GM19240 (cell line): ENCODE measurements around the gene INPP5A.
"Not testable (repeated sequence)": the region's sequence is repeated elsewhere in the genome, so short reads cannot be mapped to it uniquely, and the experiment has no call there.

Experiments
- DNase-seq: peaks from one replicate; pipeline ENCODE4 v3.0.0; 2011; ENCODE audit warnings: low spot score; ENCODE audit not compliant: insufficient read length

Gene INPP5A

DNA sequence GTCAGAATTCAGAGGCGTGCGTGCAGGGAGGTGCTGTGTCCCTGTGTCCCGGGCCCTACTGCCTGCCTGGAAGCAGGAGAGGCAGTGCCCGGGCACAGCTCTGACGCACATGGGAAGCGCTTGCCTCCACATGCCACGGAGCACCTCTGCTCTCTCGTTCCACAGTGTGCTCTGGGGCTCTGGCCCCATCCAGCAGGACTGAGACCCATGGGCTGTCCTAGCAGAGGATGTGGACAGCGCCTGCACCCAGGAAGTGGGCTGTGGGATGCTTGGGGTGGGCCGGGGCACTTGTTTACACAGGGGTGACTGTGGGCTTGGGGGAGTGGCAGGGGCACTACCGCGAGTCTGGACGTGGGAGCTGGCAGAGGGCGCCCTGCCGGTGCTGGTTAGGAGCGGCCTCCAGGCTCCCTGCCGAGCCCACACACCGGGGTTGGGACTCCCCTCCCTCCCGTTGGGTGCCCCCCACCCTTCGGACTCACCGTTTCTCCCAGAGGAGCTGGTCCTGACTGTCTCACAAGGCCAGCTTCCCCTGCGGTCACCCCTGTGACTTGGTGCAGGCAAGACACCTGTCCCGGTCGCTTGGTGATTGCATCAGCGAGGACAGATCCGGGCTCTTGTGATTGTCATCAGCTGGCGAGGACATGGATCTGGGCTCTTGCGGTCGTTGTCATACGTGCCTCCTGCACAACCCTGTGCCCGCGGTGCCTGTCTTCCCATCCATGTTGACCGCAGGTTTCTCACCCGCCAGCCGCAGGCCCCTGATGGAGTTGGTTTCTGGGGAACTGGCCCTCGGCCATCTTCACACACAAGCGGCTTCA lies 165.2 kb downstream of the INPP5A start:
- DNase-seq = no peak

DNA sequence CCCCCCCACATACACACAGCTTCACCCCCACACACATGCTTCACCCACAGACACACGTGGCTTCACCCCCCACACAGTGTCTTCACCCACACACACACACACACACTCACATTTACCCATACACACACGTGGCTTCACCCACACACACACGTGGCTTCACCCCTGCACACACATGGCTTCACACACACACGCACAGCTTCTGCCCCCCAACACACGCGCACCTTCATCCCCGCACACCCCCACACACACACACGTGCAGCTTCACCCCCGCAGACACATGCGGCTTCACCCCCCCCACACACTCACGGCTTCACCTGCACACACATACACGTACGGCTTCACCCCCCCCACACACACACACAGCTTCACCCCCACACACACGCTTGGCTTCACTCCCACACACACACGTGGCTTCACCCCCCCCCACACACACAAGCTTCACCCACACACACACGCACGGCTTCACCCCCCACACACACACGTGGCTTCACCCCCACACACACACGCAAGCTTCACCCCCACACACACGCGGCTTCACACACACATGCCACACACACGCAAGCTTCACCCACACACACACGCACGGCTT lies 165.9 kb downstream of the INPP5A start:
- DNase-seq = no peak

DNA sequence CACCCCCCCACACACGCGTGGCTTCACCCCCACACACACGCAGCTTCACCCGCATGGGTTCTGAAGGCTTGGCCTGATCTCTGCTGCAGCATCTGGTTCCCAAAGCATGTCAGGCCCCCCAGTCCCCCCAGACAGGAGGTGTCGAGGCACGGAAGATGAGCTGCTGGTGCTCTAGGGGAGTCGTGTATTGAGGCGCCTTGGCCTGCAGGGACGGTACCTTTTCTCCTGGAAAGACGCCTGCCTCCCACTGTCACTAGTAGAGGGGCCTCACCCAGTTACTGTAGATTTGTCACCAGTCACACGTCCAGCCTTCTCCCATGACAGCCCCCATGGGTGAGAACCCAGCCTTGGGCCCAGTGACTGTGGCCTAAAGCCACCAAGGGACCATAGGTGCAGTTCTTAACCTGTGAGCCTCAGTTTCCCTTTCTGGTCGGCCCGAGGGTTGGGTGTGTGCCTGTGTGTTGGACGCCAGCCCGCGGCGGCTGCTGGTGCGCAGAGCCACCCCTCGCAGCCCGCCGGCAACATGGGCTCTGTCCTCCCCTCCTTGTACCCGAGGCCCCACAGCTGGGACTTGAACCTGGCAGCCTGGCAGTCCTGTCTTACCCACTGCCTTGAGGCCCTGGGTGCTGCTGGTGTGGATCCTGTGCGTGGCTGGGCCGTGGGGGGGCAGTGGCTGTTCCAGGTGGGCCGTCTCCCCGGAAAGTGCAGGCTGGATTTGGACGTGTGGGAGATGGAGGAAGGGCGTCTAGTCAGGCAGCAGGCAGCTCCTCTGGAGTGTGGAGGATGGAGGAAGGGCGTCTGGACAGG lies 166.6 kb downstream of the INPP5A start:
- no peak for DNase-seq

DNA sequence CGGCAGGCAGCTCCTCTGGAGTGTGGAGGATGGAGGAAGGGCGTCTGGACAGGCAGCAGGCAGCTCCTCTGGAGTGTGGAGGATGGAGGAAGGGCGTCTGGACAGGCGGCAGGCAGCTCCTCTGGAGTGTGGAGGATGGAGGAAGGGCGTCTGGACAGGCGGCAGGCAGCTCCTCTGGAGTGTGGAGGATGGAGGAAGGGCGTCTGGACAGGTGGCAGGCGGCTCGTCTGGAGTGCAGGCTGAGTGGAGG lies 167.2 kb downstream of the INPP5A start:
- not testable (repeated sequence) for DNase-seq

DNA sequence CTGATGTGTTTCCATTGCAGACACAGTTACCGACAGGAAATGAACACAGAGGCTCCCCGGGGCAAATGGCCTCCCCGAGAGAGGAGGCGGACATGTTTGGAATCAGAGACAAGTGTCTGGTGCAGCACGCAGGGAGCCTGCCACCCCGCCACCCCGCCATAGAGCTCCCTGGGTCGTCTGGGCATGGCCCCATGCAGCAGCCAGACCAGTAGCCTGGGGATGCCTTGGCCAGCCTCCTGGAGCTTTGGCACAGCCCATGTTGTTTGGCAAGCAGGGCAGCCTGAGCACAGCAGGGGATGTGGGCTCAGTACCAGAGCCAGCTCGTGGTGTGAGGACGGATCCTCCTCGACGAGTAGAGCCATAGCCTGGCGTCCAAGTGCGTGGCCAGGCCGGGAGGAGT lies 167.6 kb downstream of the INPP5A start:
- DNase-seq = no peak

DNA sequence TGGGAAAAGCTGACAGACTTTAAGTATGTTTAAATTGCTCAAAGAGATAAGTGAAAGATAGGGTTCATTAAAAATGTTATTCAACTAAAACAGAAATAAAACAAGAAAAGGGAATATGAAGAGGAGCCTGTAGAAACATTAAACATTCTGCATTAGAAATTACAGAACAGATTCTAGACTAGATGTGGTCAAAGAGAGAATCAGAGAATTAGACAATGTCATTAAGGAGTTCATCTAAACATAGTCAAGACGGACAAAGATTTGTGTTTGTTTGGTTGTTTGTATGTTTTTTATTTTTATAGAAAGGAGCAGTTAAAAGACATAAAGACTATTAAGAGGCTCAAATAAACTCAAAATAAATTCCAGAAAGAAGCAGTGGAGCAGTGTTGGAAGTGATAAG lies 168.4 kb downstream of the INPP5A start:
- DNase-seq = no peak

DNA sequence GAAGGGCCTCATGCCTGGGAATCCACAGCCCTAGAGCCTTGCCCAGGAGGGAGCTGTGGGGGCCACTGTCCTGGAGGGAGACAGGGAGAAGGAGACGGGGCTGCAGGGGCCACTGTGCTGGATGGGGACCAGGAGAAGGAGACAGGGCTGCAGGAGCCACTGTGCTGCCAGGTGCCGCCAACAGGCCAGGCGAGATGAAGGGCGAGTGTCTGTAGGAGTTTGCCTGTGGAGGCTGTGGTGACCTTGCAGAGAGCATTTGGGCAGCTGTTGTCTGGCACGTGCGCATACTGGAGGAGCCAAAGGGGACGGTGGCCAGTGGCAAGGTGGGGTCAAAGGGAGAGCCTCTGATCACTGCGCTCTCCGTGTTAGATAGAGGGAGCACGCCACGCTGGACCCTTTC lies 169.1 kb downstream of the INPP5A start:
- no peak for DNase-seq

DNA sequence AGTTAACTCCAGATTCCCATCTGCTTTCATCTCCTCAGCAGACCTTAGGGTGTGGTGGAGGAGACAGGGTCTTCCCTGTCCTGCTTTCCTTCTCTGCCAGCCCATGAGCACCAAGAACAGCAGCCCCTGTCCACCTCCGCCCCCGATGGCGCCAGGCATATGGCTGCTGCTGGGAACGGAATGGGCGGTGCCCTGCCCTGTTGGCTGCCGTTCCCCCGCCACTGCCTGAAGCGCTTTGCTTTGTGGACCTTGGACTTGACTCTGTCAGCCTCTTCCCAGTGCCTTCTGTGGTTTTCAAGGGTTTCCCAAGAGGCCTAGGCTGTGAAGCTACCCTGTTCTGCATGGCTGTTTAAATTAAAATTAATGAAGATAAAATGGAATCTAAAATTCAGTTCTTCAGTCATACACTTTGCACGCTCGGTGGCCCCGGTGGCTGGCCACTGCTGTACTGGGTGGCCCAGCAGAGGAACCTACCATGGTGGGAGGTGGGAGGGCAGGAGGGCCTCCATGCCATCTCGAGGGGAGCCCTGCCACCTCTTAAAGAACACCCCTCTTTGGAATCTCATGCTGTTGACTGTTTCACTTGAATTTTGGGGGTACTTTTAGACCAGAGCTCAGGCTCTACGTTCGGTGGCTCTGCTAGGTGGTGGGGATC lies 169.7 kb downstream of the INPP5A start:
- DNase-seq = no peak

DNA sequence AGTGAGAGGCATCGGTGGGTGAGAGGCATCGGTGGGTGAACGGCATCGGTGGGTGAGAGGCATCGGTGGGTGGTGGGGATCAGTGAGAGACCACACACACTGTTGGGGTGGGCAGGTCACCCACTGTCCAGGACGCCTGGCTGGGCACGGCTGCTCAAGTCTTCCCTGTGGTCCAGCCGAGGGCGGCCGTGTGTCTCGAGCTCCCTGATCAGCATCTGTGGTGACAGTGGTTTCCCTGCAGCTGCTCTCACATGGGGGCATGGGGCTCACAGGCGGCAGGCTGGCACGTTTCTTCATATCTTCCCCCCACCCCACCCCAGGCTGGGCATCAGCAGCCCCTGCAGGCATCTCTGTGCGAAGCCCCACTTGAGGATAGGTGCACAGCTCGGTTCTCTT lies 170.2 kb downstream of the INPP5A start:
- DNase-seq = no peak

DNA sequence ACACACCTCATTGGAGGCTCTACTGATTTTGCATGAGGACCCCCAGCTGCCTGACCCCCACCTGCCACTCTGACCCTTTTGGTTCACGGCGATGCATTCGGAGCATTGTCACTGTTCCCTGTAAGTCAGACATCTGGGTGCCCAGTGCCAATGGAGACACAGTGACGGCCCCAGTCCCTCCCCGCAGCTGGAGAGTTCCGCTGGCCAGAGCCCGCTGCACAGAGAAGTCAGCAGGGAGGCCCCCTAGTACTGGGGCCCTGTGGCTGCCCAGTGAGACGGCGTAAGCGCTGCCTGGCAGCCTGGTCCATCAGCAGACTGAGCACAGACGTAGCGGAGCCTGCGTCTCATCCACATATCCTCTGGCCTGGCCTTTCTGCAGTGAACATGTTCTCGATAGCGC lies 170.9 kb downstream of the INPP5A start:
- DNase-seq = no peak

DNA sequence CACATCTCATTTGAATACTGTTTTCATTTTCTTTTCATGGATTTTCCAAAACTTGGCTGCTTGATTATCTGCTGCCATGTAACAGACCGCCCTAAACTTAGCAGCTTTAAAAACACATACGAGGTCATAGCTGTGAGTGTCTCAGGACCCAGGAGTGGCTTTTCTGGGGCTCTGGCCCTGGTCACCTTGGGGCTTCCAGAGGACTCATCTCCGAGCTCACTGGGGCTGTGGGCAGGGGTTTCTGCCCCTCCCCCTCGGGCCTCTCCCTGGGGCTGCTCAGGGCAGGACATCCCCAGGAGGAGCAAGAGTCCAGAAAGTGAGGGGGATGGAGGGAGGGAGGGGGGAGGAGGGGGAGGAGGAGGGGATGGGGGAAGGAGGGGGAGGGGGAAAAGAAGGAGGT lies 171.3 kb downstream of the INPP5A start:
- DNase-seq = no peak

DNA sequence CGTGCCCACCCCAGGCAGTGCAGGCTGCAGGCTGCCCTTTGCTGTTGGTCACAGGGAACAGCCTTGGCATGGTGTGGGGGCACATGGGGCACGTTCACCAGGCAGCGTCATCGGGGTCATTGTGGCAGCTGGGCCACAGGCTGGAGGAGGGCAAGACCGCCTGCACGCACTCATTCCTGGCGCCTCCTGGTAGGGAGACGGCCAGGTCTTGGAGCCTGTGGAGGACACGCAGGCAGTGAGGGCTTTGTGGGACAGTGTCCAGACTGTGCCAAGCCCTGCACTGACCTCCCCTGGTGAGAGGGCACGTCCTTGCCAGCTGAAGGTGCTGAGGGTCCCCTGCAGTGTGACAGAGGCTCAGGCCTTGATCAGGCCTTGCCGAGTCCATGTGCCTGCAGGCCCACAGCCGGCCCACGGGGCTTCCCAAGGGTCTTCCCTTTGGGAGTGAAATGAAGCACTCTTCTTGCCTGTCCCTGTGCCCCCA lies 171.9 kb downstream of the INPP5A start:
- no peak for DNase-seq

DNA sequence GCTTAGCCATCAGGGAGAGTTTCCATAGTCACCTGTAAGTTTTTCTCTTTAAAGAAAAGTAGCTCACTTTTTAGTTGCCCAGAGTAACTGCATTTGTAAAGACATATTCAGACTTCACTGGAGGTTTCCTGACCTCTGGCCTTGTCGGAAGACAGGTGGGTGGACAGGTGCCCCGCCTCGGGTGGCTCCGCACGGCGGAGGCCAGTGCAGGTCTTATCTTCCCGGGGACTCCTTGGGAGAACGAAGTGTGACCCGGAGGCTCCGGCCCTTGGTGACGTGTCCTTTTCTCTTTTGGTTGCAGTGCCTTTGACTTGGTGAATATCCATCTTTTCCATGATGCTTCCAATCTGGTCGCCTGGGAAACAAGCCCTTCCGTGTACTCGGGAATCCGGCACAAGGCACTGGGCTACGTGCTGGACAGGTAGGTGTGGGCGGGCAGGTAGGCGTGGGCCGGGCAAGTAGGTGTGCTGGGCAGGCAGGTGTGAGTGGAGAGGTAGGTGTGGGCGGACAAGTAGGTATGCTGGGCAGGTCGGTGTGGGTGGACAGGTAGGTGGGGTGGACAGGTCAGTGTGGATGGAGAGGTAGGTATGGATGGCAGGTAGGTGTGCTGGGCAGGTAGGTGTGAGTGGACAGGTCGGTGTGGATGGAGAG lies 172.6 kb downstream of the INPP5A start:
- DNase-seq = no peak

DNA sequence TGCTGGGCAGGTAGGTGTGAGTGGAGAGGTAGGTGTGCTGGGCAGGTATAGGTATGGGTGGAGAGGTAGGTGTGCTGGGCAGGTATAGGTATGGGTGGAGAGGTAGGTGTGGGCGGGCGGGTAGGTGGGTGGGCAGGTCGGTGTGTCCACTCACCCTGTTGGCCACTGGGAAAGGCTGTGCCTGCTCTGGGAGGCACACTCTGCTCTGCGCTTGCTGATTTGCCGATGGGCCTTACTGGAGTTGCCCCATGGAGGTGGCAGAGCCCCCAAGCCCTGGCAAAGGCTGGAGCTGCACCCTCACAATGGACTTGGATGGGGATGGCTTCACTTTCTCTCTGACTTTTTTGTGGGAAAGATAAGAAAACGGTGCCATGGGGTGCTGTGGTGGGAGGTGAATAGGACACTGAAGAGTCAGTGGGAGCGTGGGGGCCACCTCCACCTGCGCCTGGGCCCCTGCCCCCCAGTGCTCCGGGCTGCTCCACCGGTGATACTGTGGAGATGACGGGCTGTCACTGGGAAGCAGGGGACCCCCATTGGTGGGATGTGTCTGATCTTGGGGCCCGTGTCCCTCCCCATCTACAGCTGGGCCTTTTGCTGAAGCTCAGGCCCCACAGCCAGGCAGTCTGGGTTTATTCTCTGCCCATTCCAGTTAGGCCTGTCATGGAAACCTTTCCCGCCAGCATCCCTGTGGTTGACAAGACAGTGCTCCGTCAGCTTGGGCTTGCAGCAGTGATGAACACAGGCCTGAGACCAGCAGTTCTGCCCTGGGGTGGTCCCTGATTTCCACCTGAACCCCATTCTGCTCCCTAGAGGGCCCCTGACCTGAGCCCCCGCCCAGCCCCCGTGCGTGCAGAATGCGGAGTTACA lies 173.4 kb downstream of the INPP5A start:
- no peak for DNase-seq

DNA sequence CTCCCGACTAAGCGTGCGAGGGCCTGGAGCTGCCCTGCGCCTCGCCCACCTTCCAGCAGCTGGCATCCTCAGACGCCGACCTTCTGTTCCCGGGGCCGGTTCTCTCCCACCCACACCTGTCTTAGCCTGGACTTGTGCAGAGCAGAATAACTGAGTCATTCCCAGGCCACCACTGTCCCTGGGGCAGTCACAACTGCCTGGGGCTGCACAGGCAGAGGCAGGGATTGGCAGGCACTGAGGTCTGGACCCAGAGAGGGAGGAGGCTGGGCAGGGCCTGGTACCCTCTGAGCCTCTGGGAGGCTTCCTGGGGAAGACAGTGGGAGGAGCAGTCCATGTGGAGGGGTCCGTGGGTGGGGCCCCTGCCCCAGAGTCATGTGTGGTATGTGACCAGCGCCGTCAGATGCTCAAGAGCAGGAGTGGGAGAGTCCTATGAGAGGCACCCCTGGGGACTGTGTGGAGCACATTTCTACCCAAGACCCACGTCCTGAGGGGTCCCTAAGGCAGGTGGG lies 174.1 kb downstream of the INPP5A start:
- DNase-seq = no peak

DNA sequence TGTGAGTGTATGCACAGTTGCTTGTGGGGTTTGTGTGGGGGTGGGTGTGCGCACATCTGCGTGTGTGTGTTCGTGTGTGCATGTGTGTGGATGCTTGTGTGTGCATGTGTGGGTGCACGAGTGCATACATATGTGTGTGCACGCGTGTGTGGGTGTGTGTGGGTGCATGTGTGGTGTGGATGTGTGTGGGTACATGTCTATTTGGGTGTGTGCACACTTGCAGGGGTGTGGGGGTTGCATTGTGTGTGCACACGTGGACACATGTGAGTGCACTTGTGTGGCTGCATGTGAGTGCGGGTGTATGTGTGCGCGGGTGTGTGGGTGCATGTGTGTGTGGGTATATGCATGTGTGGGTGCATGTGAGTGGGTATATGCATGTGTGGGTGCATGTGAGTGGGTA lies 174.7 kb downstream of the INPP5A start:
- DNase-seq = no peak

DNA sequence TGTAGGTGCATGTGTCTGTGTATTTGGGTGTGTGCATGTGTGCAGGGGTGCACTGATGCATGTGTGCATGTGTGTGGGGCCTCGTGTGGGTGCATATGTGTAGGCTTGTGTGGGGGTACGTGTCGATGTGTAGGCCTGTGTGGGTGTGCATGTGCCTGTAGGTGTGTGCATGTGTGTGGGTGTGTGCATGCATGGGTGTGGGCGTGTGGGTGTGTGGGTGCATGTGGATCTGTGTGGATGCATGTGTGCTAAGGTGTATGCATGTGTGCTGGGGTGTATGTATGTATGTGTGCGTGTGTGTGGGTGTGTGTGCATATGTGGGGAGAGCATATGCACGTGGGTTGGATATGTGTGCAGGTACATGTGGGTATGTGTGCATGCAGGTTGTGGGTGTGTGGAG lies 175.2 kb downstream of the INPP5A start:
- DNase-seq = no peak

DNA sequence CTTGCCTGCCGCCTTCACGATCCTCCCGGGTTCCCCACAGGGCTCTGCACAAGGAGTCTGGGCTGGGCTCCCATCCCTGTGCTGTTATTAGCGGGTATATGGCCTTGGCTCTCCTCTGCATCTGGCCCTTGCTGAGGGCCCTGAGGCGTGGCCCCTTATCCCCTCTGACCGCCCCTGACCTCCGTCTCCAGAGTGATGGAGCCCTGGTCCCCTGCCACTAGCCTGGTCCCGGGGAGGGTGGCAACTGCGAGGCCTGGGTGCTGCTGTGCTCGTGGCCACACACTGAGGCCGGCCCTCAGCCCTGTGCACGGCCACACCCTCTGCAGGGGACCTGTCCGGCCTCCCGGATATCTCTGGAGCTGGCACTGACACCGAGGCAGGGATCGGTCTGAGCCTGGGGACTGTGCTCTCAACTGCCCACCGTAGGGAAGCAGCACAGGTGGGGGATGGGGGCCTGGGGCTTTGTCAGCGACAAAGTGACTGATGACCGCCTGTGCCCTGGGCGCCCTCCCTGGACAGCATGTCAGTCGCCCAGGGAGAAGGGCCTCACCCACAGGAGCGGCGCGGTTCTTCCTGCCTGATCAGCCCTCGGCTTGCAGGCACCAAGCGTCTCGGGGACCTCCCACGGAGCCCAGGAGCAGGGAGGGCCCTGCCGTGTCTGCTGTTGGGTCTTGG lies 176.0 kb downstream of the INPP5A start:
- DNase-seq = no peak

DNA sequence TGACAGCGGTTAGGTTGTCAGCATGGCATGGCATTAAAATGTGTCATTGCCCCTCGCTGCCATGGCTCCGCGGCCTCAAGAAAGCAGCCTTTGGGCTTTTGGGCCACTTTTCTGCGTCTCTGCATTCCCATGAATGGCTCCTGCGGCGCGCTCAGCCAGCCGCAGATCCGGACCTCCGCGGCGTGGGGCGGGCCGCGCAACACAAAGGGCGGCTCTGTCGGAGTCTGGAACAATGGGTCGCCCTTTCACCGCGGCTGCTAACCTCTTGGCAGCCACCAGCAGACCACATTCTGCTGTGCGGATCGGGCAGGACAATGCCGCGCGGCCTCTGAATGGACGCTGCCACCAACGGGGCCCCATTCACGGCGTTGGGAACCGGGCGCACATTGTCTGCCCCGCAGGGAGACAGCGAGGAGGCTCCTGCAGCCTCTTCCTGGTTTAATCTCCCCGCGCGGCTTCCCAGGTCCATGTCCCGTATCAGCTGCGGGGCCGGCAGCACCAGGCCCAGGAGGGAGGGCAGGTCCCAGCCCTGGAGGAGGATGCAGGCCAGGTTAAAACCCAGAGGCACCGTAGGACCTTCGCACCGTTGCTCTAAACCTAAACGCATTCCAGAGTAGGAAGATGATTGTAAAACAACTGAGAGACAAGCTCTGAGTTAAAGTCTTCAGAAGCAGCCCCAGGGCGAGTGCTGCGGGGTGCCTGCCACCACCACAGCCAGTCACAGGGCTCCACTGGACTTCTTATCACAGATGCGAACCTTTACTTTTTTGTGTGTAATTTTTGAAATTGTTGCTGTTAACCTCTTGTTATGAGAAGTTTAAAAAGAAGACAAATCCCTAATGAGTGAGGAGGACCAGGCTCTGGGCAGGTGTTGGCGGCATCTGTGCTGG lies 176.8 kb downstream of the INPP5A start:
- no peak for DNase-seq
